Measurements from ENCODE around the gene C6orf141. TPM values are rescaled to one million over a fixed set of nuclear protein-coding genes. Genes with fewer than 3 reads are reported as not detected.
A peak's percentile ranks its signal among the peaks of the same experiment; 100 is the strongest.

Gene C6orf141
- total RNA-seq, 1 experiment from 2014 or later = 40.1 TPM

- H3K4me1 Mint-ChIP-seq = peaks cover 55 to 72% of the 10 kb centered on the region in 2 experiments
- H3K4me3 Mint-ChIP-seq = peak overlapping the region in 1 of 2 experiments; percentile 62; a peak in 2 of 5 replicates
- Histone ChIP-seq H3K18ac (ENCODE audit: insufficient read length, low read depth, low read length) (no peak overlapping the region), H4K91ac (ENCODE audit: insufficient read length, low read depth, low read length) (no peak overlapping the region), H3K79me1 (ENCODE audit: insufficient read depth, low read depth, low read length, poor library complexity, severe bottlenecking) (no peaks in the 10 kb centered on the region), H4K8ac (replicated peaks; ENCODE audit: insufficient read length, low read depth, low read length) (no peak overlapping the region), H2AK5ac (ENCODE audit: insufficient read length, low read length) (no peak overlapping the region), H3K27me3 (ENCODE audit: insufficient read depth, low read length) (peaks cover 15% of the 10 kb centered on the region; the same call in 1 of the 2 replicates), H3K4me1 (ENCODE audit: insufficient read depth, low read length) (peaks cover 6% of the 10 kb centered on the region; the same call in 1 of the 2 replicates), H3K4me2 (ENCODE audit: insufficient read depth, insufficient read length, low read length) (no peak overlapping the region), H2BK15ac (ENCODE audit: low read depth, low read length) (no peak overlapping the region), H4K5ac (ENCODE audit: insufficient read length, low read depth, low read length) (no peak overlapping the region), H2AFZ (ENCODE audit: low read length) (no peak overlapping the region), H2BK120ac (ENCODE audit: low read depth, low read length, poor library complexity, severe bottlenecking) (no peak overlapping the region), H3K9me3 (ENCODE audit: control insufficient read depth, low read depth, low read length) (no peaks in the 10 kb centered on the region), H3K79me2 (ENCODE audit: insufficient read depth, low read length) (no peaks in the 10 kb centered on the region), H3T11ph (ENCODE audit: low read length) (no peak overlapping the region), H2BK20ac (ENCODE audit: low read depth, low read length, poor library complexity, severe bottlenecking) (no peak overlapping the region), H3K23ac (ENCODE audit: insufficient read length, low read depth, low read length) (no peak overlapping the region), H3K56ac (ENCODE audit: insufficient read length, low read depth, low read length) (no peak overlapping the region), H4K20me1 (ENCODE audit: control insufficient read depth, insufficient read depth, insufficient read length) (no peaks in the 10 kb centered on the region), H2BK12ac (ENCODE audit: insufficient read length, low read depth, low read length) (no peak overlapping the region), H3K14ac (ENCODE audit: insufficient read depth, low read length) (no peak overlapping the region), H3K9ac (ENCODE audit: extremely low read depth, insufficient read length, low read length) (no peak overlapping the region), H3K27ac (ENCODE audit: insufficient read length, low read depth, low read length) (no peak overlapping the region), H3K4ac (ENCODE audit: low read depth, low read length) (no peak overlapping the region), H3K23me2 (ENCODE audit: insufficient read length, low read depth, low read length, poor library complexity, severe bottlenecking) (peaks cover 14% of the 10 kb centered on the region), H2BK5ac (ENCODE audit: insufficient read length, low read length) (no peak overlapping the region)
- WGBS (ENCODE audit: extremely low coverage, insufficient read length, low lambda C conversion rate) = no CpG with 5 or more reads among the region's 1 CpG
- H3K9me3 Mint-ChIP-seq = peaks cover 0 to 3% of the 10 kb centered on the region in 2 experiments; a peak in 2 of 5 replicates
- no peak overlapping the region for H3K27ac Mint-ChIP-seq
- DNase-seq = no peak
- H3K27me3 Mint-ChIP-seq (ENCODE audit: low read depth) = peaks cover 66% of the 10 kb centered on the region
- peaks cover 11 to 50% (median 50%) of the 10 kb centered on the region in 3 experiments for H3K36me3 Mint-ChIP-seq (ENCODE audit: insufficient read depth in 1 of 3, low read depth in 3 of 3)
- no peak for TF ChIP-seq CTCF (conservative IDR thresholded peaks at IDR 0.05)
These were observed 2.9 kb downstream of the C6orf141 start for GRCh38 chr6:49553384-49553783.

Measured in H9 (cell line).